CD14-positive monocyte (primary cell): ENCODE data around the gene BAD. TPM values are rescaled to one million over a fixed set of nuclear protein-coding genes. Genes with fewer than 3 reads are reported as not detected.
A peak's percentile ranks its signal among the peaks of the same experiment; 100 is the strongest.

ENCODE experiments used
- DNase-seq, 3 donors: peaks; one replicate each; pipeline ENCODE4 v3.0.0-alpha.2; 2011 to 2022
- H2AFZ ChIP-seq: 2 replicates; pipeline ENCODE4 v1.6.0; 2012; ENCODE audit warnings: mild to moderate bottlenecking, low read depth, low read length, inconsistent platforms; ENCODE audit not compliant: insufficient read depth, poor library complexity, severe bottlenecking
- H3K27ac ChIP-seq, 2 donors: 1 replicate in 1 of 2; 2 replicates in 1 of 2; pipeline ENCODE4 v1.5.1; 2012 to 2013; ENCODE audit warnings: low read length in 2 of 2, control low read depth in 1 of 2, inconsistent platforms in 1 of 2, low read depth in 1 of 2, mild to moderate bottlenecking in 1 of 2
- H3K27me3 ChIP-seq, 2 donors: one replicate each; pipeline versions ENCODE4 v1.6.0 to v1.6.1; 2011 to 2013; ENCODE audit warnings: low read length in 2 of 2; ENCODE audit not compliant: control insufficient read depth in 2 of 2, insufficient read depth in 2 of 2
- H3K36me3 ChIP-seq, 2 donors: replicated peaks in 1 of 2; 1 replicate in 1 of 2; 2 replicates in 1 of 2; pipeline versions ENCODE4 v1.5.1 to v1.6.1; 2012 to 2013; ENCODE audit warnings: low read length in 2 of 2, control low read depth in 1 of 2, inconsistent platforms in 1 of 2, mild to moderate bottlenecking in 1 of 2; ENCODE audit not compliant: insufficient read depth in 2 of 2, control insufficient read depth in 1 of 2
- H3K4me1 ChIP-seq, 2 donors: 1 replicate in 1 of 2; 2 replicates in 1 of 2; pipeline versions ENCODE4 v1.5.1 to v1.6.1; 2012 to 2013; ENCODE audit warnings: low read length in 2 of 2, control low read depth in 1 of 2, inconsistent platforms in 1 of 2, mild to moderate bottlenecking in 1 of 2, moderate library complexity in 1 of 2; ENCODE audit not compliant: insufficient read depth in 2 of 2, control insufficient read depth in 1 of 2
- H3K4me2 ChIP-seq: replicated peaks from 2 replicates; pipeline ENCODE3; 2012; ENCODE audit warnings: low read length, moderate library complexity, mild to moderate bottlenecking; ENCODE audit not compliant: poor library complexity, severe bottlenecking; ENCODE audit errors: extremely low read depth
- H3K4me3 ChIP-seq, 3 experiments: fragments of 200-600 bp in 1 of 3; sonication (generic) in 1 of 3; replicated peaks in 1 of 3; 1 replicate in 2 of 3; 2 replicates in 1 of 3; pipeline ENCODE4 v1.5.1; 2011 to 2013; ENCODE audit warnings: low read length in 3 of 3, mild to moderate bottlenecking in 3 of 3, control low read depth in 2 of 3, low read depth in 2 of 3, inconsistent platforms in 1 of 3, moderate library complexity in 1 of 3
- H3K79me2 ChIP-seq: 2 replicates; pipeline ENCODE4 v1.6.0; 2012; ENCODE audit warnings: mild to moderate bottlenecking, control low read depth, inconsistent platforms, low read length, moderate library complexity; ENCODE audit not compliant: insufficient read depth
- H3K9ac ChIP-seq: 2 replicates; pipeline ENCODE4 v1.6.0; 2017; ENCODE audit warnings: low read length, mild to moderate bottlenecking; ENCODE audit not compliant: insufficient read depth, poor library complexity, severe bottlenecking
- H3K9me3 ChIP-seq, 2 donors: replicated peaks in 1 of 2; 1 replicate in 1 of 2; 2 replicates in 1 of 2; pipeline versions ENCODE4 v1.5.1 to v1.6.1; 2012 to 2013; ENCODE audit warnings: low read length in 2 of 2, control low read depth in 1 of 2; ENCODE audit not compliant: control insufficient read depth in 1 of 2, insufficient read depth in 1 of 2
- H4K20me1 ChIP-seq: 2 replicates; pipeline ENCODE4 v1.6.0; 2012; ENCODE audit warnings: mild to moderate bottlenecking, low read length, control low read depth, moderate library complexity; ENCODE audit not compliant: insufficient read depth
- H3K27ac Mint-ChIP-seq, 7 donors: one replicate each; pipeline ENCODE4 v1.8.0; 2020; ENCODE audit warnings: mild to moderate bottlenecking in 7 of 7, mixed read lengths in 7 of 7, moderate library complexity in 6 of 7, inconsistent platforms in 2 of 7
- H3K27me3 Mint-ChIP-seq, 3 donors: one replicate each; pipeline ENCODE4 v1.8.0; 2021 to 2022; ENCODE audit warnings: low read depth in 3 of 3, mild to moderate bottlenecking in 3 of 3, mixed read lengths in 3 of 3, moderate library complexity in 3 of 3, inconsistent platforms in 1 of 3
- H3K36me3 Mint-ChIP-seq, 2 donors: one replicate each; pipeline ENCODE4 v1.8.0; 2020; ENCODE audit warnings: mixed read lengths in 2 of 2, inconsistent platforms in 1 of 2, mild to moderate bottlenecking in 1 of 2
- H3K4me1 Mint-ChIP-seq: one replicate; pipeline ENCODE4 v1.8.0; 2020; ENCODE audit warnings: mild to moderate bottlenecking, mixed read lengths
- H3K4me3 Mint-ChIP-seq, 2 donors: one replicate each; pipeline ENCODE4 v1.8.0; 2020; ENCODE audit warnings: mild to moderate bottlenecking in 2 of 2, mixed read lengths in 2 of 2, moderate library complexity in 1 of 2
- H3K9me3 Mint-ChIP-seq, 7 donors: one replicate each; pipeline ENCODE4 v1.8.0; 2020 to 2022; ENCODE audit warnings: mixed read lengths in 7 of 7, mild to moderate bottlenecking in 6 of 7, moderate library complexity in 6 of 7, inconsistent platforms in 2 of 7
- WGBS: methylation state at CpG from one replicate; pipeline ENCODE4 v1.1.5; 2013; ENCODE audit warnings: missing lambda C conversion rate; ENCODE audit not compliant: insufficient coverage; 5-methylcytosine and 5-hydroxymethylcytosine counted together
- intact Hi-C, 2 donors: fragments of 100-400 bp; cut with micrococcal nuclease; formaldehyde crosslinking; loops; one replicate each; pipeline versions ENCODE4 v1.15.0 to v1.15.1; 2023
- polyA plus RNA-seq, 3 donors: library from polyadenylated mRNA; depleted of rRNA in 1 of 3; unstranded in 2 of 3; stranded (reverse) in 1 of 3; fragments of 300-500 nt in 2 of 3; fragments of >200 nt in 1 of 3; fragmentation: Illumina TruSeq in 2 of 3; gene quantifications; 1 replicate in 2 of 3; 2 replicates in 1 of 3; pipeline ENCODE4 v1.2.3, GENCODE V29; 2012 to 2021
- TF ChIP-seq, protein P1 (sequence below): fragments of 200-600 bp; IDR thresholded peaks from one replicate; pipeline ENCODE4 v1.8.0; 2022; ENCODE audit warnings: antibody characterized with exemption, mild to moderate bottlenecking

The BAD gene
- polyA plus RNA-seq, 3 donors = 21.1 to 63.2 (median 48.7) TPM

DNA sequence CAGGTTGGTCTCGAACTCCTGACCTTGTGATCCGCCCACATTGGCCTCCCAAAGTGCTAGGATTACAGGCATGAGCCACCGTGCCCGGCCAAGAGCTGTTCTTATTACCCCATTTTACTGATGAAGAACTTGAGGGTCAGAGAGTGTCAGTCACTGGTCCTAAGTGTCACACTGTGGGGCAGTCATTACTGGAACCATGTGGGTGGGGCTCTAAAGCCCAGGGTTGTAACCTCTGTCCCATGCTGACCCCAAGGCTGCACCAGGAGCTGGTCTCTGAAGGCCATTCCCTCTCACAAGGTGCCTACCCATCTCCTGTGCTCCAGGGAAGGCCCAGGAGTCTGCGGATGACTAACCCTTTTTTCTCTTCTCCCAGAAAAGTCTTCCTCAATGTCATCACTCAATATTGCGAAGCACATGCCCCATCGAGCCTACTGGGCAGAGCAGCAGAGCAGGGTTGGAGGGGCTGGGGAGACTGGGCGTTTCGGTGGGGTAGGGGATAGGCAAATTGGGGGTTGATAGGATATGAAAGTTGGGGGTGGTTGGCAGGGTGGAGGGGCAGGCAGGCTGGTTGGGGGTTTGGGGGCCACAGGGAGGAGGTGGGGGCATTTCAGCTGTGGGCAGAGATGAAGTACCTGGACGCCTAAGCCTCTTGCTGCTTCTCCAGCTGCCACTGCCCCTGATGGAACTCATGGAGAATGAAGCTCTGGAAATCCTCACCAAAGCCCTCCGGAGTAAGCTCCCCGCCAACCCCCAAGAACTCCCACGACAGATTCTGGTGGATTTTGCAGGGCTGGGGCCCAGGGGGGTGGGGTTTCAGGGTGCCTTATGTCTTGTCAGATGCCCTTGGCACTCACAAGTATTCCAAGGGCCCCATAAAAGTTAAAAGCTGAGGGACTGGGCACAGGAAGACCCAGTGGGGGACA, 18.9 kb upstream of the BAD start:
- H3K4me1 ChIP-seq = peaks cover 48 to 60% of the 10 kb centered on the region in 2 donors
- H3K9ac ChIP-seq = peak overlapping the region; percentile 83
- peaks cover 11% of the 10 kb centered on the region in 2 donors for H3K36me3 Mint-ChIP-seq
- peak overlapping the region in 1 of 2 donors; percentile 79 for H3K4me3 Mint-ChIP-seq
- peaks cover 26% of the 10 kb centered on the region for H3K79me2 ChIP-seq
- H4K20me1 ChIP-seq = peaks cover 26% of the 10 kb centered on the region
- WGBS = 83% methylated on average over 8 of the region's 13 CpGs
- DNase-seq = peak in 1 of 3 donors; percentile 33
- H3K27me3 ChIP-seq = peaks cover 18 to 26% of the 10 kb centered on the region in 2 donors
- peaks cover 59% of the 10 kb centered on the region for H3K4me1 Mint-ChIP-seq
- intact Hi-C loops = loop anchor here (1.0 to 5.0 kb wide), 5 partner anchors 33 to 97 kb away; partner anchors contain the start of genes FKBP2 (in 2 of the 2) and FERMT3 (in 1 of the 2)
- TF ChIP-seq, protein P1, sequence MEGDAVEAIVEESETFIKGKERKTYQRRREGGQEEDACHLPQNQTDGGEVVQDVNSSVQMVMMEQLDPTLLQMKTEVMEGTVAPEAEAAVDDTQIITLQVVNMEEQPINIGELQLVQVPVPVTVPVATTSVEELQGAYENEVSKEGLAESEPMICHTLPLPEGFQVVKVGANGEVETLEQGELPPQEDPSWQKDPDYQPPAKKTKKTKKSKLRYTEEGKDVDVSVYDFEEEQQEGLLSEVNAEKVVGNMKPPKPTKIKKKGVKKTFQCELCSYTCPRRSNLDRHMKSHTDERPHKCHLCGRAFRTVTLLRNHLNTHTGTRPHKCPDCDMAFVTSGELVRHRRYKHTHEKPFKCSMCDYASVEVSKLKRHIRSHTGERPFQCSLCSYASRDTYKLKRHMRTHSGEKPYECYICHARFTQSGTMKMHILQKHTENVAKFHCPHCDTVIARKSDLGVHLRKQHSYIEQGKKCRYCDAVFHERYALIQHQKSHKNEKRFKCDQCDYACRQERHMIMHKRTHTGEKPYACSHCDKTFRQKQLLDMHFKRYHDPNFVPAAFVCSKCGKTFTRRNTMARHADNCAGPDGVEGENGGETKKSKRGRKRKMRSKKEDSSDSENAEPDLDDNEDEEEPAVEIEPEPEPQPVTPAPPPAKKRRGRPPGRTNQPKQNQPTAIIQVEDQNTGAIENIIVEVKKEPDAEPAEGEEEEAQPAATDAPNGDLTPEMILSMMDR = no peak
- H3K27ac Mint-ChIP-seq = peak overlapping the region in 6 of 7 donors; percentile 68 to 99 (median 98)
- peaks cover 0 to 17% (median 8%) of the 10 kb centered on the region in 7 donors for H3K9me3 Mint-ChIP-seq
- H2AFZ ChIP-seq = no peak overlapping the region
- H3K9me3 ChIP-seq = peaks cover 3 to 4% of the 10 kb centered on the region in 2 donors
- peak overlapping the region; percentile 96 to 97 for H3K27ac ChIP-seq
- H3K27me3 Mint-ChIP-seq = peaks cover 30 to 40% (median 39%) of the 10 kb centered on the region in 3 donors
- H3K4me3 ChIP-seq = peak overlapping the region in 1 of 3 experiments; percentile 91
- H3K36me3 ChIP-seq = peaks cover 9 to 12% of the 10 kb centered on the region in 2 donors
- H3K4me2 ChIP-seq = peak overlapping the region; percentile 75
